ENCODE results near the gene PITPNM1. TPM values are rescaled to one million over a fixed set of nuclear protein-coding genes. Genes with fewer than 3 reads are reported as not detected.

Gene PITPNM1
- total RNA-seq, 4 donors from 2014 or later, result 24.5 to 35.9 (median 28.7) TPM

- TF ChIP-seq POLR2A (IDR thresholded peaks at IDR 0.05), result no peak
- no peak for TF ChIP-seq CTCF (IDR thresholded peaks at IDR 0.05)
- Histone ChIP-seq H3K36me3 (no peaks in the 10 kb centered on the region), H3K9me3 (no peaks in the 10 kb centered on the region), H3K27me3 (peaks cover 0 to 42% (median 0%) of the 10 kb centered on the region in 4 donors), H3K4me3 (no peak overlapping the region), H3K27ac (no peak overlapping the region), H3K4me1 (no peaks in the 10 kb centered on the region)
- no peak for DNase-seq
- intact Hi-C loops (cut with DNase I), result no loop called here
- WGBS, 2 donors, result 50 to 76% methylated on average over 2 to 7 of the region's 25 CpGs
These were observed 18.7 kb upstream of the PITPNM1 start for GRCh38 chr11:67523556-67524479.

GRCh38 chr11:67522844-67523555 lies 17.8 kb upstream of the PITPNM1 start, which contains the start of gene CABP2:
Gene CABP2, minus strand, starts transcription at chr11:67523446. Its CDS starts 120 bp downstream, at chr11:67523326.
- 69 to 80% methylated on average over 1 to 4 of the region's 23 CpGs for WGBS, 2 donors

GRCh38 chr11:67522338-67522737 lies 17.2 kb upstream of the PITPNM1 start:
- Histone ChIP-seq H3K36me3 (no peaks in the 10 kb centered on the region), H3K4me3 (no peak overlapping the region), H3K27ac (no peak overlapping the region), H3K27me3 (peaks cover 0 to 32% (median 0%) of the 10 kb centered on the region in 4 donors), H3K9me3 (no peaks in the 10 kb centered on the region), H3K4me1 (no peaks in the 10 kb centered on the region)
- 91% methylated on average over 11 of the region's 15 CpGs; no CpG with 5 or more reads in 1 of the 2 donors for WGBS, 2 donors
- intact Hi-C loops (cut with DNase I), result no loop called here
- no peak for DNase-seq
- no peak for TF ChIP-seq POLR2A (IDR thresholded peaks at IDR 0.05)
- no peak for TF ChIP-seq CTCF (IDR thresholded peaks at IDR 0.05)

More at GRCh38 chr11:67522844-67523555, 17.8 kb upstream of the PITPNM1 start, which contains the start of gene CABP2:
- H3K4me3 ChIP-seq, result no peak within 1 kb of the TSS
- no peaks in the 10 kb centered on the region for H3K4me1 ChIP-seq
- no peak within 1 kb of the TSS for H3K27ac ChIP-seq
- intact Hi-C loops (cut with DNase I), result no loop called here
- H3K36me3 ChIP-seq, result no peaks in the 10 kb centered on the region
- H3K9me3 ChIP-seq, result no peaks in the 10 kb centered on the region
- peaks cover 0 to 35% (median 0%) of the 10 kb centered on the region in 4 donors for H3K27me3 ChIP-seq
- no peak for DNase-seq
- no peak for TF ChIP-seq CTCF (IDR thresholded peaks at IDR 0.05)
- no peak for TF ChIP-seq POLR2A (IDR thresholded peaks at IDR 0.05)

- Histone ChIP-seq H3K9me3 (no peaks in the 10 kb centered on the region), H3K4me3 (no peak overlapping the region), H3K27ac (no peak overlapping the region), H3K4me1 (no peaks in the 10 kb centered on the region), H3K27me3 (peaks cover 0 to 32% (median 0%) of the 10 kb centered on the region in 4 donors), H3K36me3 (no peaks in the 10 kb centered on the region)
- intact Hi-C loops (cut with DNase I), result no loop called here
- TF ChIP-seq POLR2A (IDR thresholded peaks at IDR 0.05) (no peak), CTCF (IDR thresholded peaks at IDR 0.05) (no peak)
- WGBS, 2 donors, result 74 to 86% methylated on average over 8 to 9 of the region's 10 CpGs
- DNase-seq, result no peak
These were observed 16.8 kb upstream of the PITPNM1 start for GRCh38 chr11:67521924-67522323.
